Measurements from ENCODE around the gene KDM4B. TPM values are rescaled to one million over a fixed set of nuclear protein-coding genes. Genes with fewer than 3 reads are reported as not detected.

The KDM4B gene
- total RNA-seq, 4 donors from 2014 or later = 14.0 to 39.9 (median 19.5) TPM

DNA sequence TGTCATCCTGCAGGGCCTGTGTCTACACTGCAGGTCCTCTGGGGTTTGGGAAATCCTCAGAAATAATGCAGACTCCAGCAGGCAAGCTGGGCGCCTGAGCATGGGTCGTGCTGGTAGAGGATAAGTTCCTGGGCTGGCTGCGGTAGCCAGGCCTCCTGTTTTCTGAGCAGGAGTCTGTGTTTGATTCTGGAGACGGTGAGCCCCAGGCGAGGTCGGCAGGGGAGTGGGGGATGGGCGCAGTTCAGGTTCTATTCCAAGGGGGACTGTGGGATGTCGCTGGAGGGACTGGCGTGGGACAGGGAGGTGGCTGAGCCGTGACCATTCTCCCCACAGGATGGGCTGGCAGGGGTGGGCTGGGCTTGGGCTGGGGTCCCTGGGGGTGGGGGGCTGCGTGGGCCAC lies 154.7 kb downstream of the KDM4B start:
- no peak for DNase-seq
- Histone ChIP-seq H3K36me3 (peaks cover 4 to 94% (median 9%) of the 10 kb centered on the region in 3 donors), H3K9me3 (no peaks in the 10 kb centered on the region), H3K4me3 (no peak overlapping the region), H3K4me1 (peaks cover 0 to 16% (median 7%) of the 10 kb centered on the region in 3 donors), H3K27ac (no peak overlapping the region), H3K27me3 (no peaks in the 10 kb centered on the region)
- TF ChIP-seq POLR2A (IDR thresholded peaks at IDR 0.05) = no peak
- TF ChIP-seq, protein P1, sequence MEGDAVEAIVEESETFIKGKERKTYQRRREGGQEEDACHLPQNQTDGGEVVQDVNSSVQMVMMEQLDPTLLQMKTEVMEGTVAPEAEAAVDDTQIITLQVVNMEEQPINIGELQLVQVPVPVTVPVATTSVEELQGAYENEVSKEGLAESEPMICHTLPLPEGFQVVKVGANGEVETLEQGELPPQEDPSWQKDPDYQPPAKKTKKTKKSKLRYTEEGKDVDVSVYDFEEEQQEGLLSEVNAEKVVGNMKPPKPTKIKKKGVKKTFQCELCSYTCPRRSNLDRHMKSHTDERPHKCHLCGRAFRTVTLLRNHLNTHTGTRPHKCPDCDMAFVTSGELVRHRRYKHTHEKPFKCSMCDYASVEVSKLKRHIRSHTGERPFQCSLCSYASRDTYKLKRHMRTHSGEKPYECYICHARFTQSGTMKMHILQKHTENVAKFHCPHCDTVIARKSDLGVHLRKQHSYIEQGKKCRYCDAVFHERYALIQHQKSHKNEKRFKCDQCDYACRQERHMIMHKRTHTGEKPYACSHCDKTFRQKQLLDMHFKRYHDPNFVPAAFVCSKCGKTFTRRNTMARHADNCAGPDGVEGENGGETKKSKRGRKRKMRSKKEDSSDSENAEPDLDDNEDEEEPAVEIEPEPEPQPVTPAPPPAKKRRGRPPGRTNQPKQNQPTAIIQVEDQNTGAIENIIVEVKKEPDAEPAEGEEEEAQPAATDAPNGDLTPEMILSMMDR (IDR thresholded peaks at IDR 0.05) = no peak
- 70 to 87% methylated on average over 2 to 8 of the region's 11 CpGs for WGBS, 2 donors
- intact Hi-C loops (cut with DNase I) = no loop called here

DNA sequence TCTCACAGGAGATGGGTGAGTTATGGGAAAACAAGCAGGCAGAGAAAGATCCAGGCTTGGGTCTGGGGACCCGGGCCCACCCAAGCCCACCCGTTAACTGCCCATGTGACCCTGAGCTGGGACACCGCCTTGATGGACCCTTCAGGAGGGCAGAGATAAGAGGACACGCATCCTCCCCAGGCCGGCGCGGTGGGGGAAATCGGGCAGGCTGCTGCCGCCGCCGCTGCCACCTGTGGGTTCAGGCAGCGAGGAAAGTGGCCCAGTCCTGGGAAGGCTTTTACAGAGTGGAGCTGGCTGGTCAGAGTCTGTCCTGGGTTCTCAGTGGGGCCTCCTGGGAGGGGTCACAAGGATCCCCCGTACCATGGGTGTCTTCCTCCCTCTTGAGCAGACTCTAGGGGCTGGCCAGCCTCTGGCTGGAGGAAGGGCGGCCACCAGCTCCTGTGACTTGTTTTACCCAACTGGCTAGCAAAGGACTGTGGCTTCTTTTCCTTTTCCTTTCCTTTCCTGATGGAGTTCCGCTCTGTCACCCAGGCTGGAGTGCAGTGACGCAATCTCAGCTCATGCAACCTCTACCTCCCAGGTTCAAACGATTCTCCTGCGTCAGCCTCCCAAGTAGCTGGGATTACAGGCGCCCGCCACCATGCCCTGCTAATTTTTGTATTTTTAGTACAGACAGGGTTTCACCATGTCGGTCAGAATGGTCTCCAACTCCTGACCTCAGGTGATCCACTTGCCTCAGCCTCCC lies 155.4 kb downstream of the KDM4B start:
- Histone ChIP-seq H3K9me3 (no peaks in the 10 kb centered on the region), H3K4me1 (peaks cover 0 to 21% (median 7%) of the 10 kb centered on the region in 3 donors), H3K36me3 (peaks cover 4 to 93% (median 9%) of the 10 kb centered on the region in 3 donors), H3K4me3 (no peak overlapping the region), H3K27ac (no peak overlapping the region), H3K27me3 (no peaks in the 10 kb centered on the region)
- intact Hi-C loops (cut with DNase I) = no loop called here
- WGBS, 2 donors = 89% methylated on average over 7 to 13 of the region's 21 CpGs
- no peak for DNase-seq
- TF ChIP-seq, protein P1 (IDR thresholded peaks at IDR 0.05) = no peak
- TF ChIP-seq POLR2A (IDR thresholded peaks at IDR 0.05) = no peak

DNA sequence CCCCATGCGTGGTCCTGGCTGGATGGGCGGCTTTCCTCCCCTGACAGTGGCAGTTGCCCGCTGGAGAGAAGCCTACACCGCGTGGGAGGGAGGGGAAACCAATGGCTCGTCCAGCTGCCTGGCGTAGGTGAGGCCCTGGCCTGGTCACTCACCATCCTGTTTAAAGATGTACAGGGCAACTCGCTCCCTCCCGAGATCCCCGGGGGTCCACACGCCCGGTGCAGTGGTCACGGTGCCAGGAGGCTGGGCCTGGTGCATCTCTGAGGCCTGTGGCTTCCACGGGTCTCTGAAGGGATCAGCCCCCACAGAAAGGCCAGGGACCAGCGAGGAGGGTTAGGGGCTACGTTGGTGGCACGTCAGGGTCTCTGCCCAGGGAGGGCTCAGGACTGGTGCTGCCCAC lies 156.5 kb downstream of the KDM4B start:
- WGBS, 2 donors = no CpG with 5 or more reads among the region's 17 CpGs
- Histone ChIP-seq H3K9me3 (no peaks in the 10 kb centered on the region), H3K4me3 (no peak overlapping the region), H3K27ac (no peak overlapping the region), H3K27me3 (no peaks in the 10 kb centered on the region), H3K36me3 (peaks cover 4 to 90% (median 9%) of the 10 kb centered on the region in 3 donors), H3K4me1 (peaks cover 0 to 21% (median 7%) of the 10 kb centered on the region in 3 donors)
- intact Hi-C loops (cut with DNase I) = no loop called here
- TF ChIP-seq POLR2A (IDR thresholded peaks at IDR 0.05) = no peak
- TF ChIP-seq, protein P1 (IDR thresholded peaks at IDR 0.05) = no peak
- DNase-seq = no peak

DNA sequence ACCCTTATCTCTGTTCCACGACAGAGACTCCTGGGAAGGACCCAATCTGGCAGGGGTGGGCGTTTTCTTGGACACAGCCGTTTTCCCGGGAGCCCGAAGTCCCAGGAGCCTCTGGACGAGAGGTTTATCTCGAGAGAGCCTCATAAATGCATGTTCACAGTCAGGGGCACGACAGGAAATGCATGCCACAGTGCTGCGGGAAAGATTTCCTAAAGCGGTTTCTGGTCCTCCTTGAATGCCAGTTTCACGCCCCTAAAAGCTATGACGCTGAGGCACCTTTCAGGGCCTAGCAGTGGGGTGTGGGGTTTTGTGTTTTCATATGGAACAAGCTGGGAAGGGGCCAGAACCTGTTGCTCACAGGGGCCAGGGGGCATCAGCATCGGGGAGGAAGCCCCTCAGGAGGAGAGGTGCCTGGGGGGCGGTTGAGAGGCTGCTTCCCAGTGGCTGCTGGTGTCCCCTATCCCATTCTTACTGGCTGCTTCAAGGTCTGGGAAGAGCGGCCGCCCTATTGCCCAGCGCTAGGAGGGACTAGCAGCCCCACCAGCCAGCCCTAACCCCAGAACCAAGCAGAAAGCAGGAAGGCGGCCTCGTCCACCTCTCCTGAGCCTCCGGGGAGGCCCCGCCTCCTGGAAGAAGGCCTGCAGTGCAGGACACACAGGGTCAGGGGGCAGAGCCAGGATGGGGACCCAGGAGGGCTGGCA lies 157.0 kb downstream of the KDM4B start:
- H3K9me3 ChIP-seq = no peaks in the 10 kb centered on the region
- H3K4me3 ChIP-seq = no peak overlapping the region
- TF ChIP-seq, protein P1 (IDR thresholded peaks at IDR 0.05) = no peak
- no peak for TF ChIP-seq POLR2A (IDR thresholded peaks at IDR 0.05)
- H3K27me3 ChIP-seq = no peaks in the 10 kb centered on the region
- 50 to 70% methylated on average over 7 to 10 of the region's 21 CpGs for WGBS, 2 donors
- no peak for DNase-seq
- H3K4me1 ChIP-seq = peaks cover 0 to 22% (median 7%) of the 10 kb centered on the region in 3 donors
- H3K36me3 ChIP-seq = peaks cover 0 to 90% (median 9%) of the 10 kb centered on the region in 3 donors
- no peak overlapping the region for H3K27ac ChIP-seq
- intact Hi-C loops (cut with DNase I) = no loop called here
